Measurements from ENCODE around the gene COPS8. TPM values are rescaled to one million over a fixed set of nuclear protein-coding genes. Genes with fewer than 3 reads are reported as not detected.

Gene COPS8
- polyA plus RNA-seq, 4 donors = 18.9 to 40.9 (median 27.0) TPM

GRCh38 chr2:237147317-237147716 is 61.6 kb downstream of the COPS8 start:
- FAIRE-seq (no peak), DNase-seq (no peak)
- Histone ChIP-seq H3K27me3 (ENCODE audit: control insufficient read depth in 3 of 3, insufficient read depth in 3 of 3, low read length in 3 of 3) (no peaks in the 10 kb centered on the region), H3K9me3 (ENCODE audit: control insufficient read depth in 2 of 2, insufficient read depth in 1 of 2, low read depth in 1 of 2, low read length in 1 of 2) (peaks cover 0 to 16% of the 10 kb centered on the region in 2 donors), H3K36me3 (ENCODE audit: control insufficient read depth in 3 of 3, insufficient read depth in 2 of 3, low read depth in 1 of 3, low read length in 3 of 3) (no peaks in the 10 kb centered on the region), H3K27ac (ENCODE audit: low read depth in 1 of 3, low read length in 2 of 3) (no peak overlapping the region), H3K4me3 (ENCODE audit: low read depth in 1 of 3, low read length in 3 of 3) (no peak overlapping the region), H3K4me1 (ENCODE audit: control insufficient read depth in 3 of 3, insufficient read depth in 2 of 3, low read depth in 1 of 3, low read length in 2 of 3) (no peaks in the 10 kb centered on the region)

GRCh38 chr2:237148624-237149023 is 62.9 kb downstream of the COPS8 start:
- 83 to 90% (median 89%) methylated on average over 4 of the region's 4 CpGs for WGBS, 3 donors
- peaks cover 0 to 16% of the 10 kb centered on the region in 2 donors for H3K9me3 ChIP-seq (ENCODE audit: control insufficient read depth in 2 of 2, insufficient read depth in 1 of 2, low read depth in 1 of 2, low read length in 1 of 2)
- no peak for FAIRE-seq
- H3K4me1 ChIP-seq (ENCODE audit: control insufficient read depth in 3 of 3, insufficient read depth in 2 of 3, low read depth in 1 of 3, low read length in 2 of 3) = no peaks in the 10 kb centered on the region
- no peak overlapping the region for H3K27ac ChIP-seq (ENCODE audit: low read depth in 1 of 3, low read length in 2 of 3)
- DNase-seq = no peak
- no peak overlapping the region for H3K4me3 ChIP-seq (ENCODE audit: low read depth in 1 of 3, low read length in 3 of 3)
- H3K27me3 ChIP-seq (ENCODE audit: control insufficient read depth in 3 of 3, insufficient read depth in 3 of 3, low read length in 3 of 3) = no peaks in the 10 kb centered on the region
- H3K36me3 ChIP-seq (ENCODE audit: control insufficient read depth in 3 of 3, insufficient read depth in 2 of 3, low read depth in 1 of 3, low read length in 3 of 3) = no peaks in the 10 kb centered on the region

- no peak for DNase-seq
- Histone ChIP-seq H3K4me1 (ENCODE audit: control insufficient read depth in 3 of 3, insufficient read depth in 2 of 3, low read depth in 1 of 3, low read length in 2 of 3) (no peaks in the 10 kb centered on the region), H3K36me3 (ENCODE audit: control insufficient read depth in 3 of 3, insufficient read depth in 2 of 3, low read depth in 1 of 3, low read length in 3 of 3) (no peaks in the 10 kb centered on the region), H3K27ac (ENCODE audit: low read depth in 1 of 3, low read length in 2 of 3) (no peak overlapping the region), H3K27me3 (ENCODE audit: control insufficient read depth in 3 of 3, insufficient read depth in 3 of 3, low read length in 3 of 3) (no peaks in the 10 kb centered on the region), H3K4me3 (ENCODE audit: low read depth in 1 of 3, low read length in 3 of 3) (no peak overlapping the region), H3K9me3 (ENCODE audit: control insufficient read depth in 2 of 2, insufficient read depth in 1 of 2, low read depth in 1 of 2, low read length in 1 of 2) (peaks cover 0 to 16% of the 10 kb centered on the region in 2 donors)
- FAIRE-seq = no peak
- WGBS, 3 donors = 67 to 77% (median 70%) methylated on average over 4 of the region's 4 CpGs
Observed at GRCh38 chr2:237149425-237149824, 63.7 kb downstream of the COPS8 start.
